ENCODE data around the gene TMEM132C. TPM values are rescaled to one million over a fixed set of nuclear protein-coding genes. Genes with fewer than 3 reads are reported as not detected.
"Not testable (repeated sequence)": the region's sequence is repeated elsewhere in the genome, so short reads cannot be mapped to it uniquely, and the experiment has no call there.

The TMEM132C gene
- total RNA-seq, 2 donors from 2014 or later: not detected

GRCh38 chr12:128586451-128587029, 319.6 kb downstream of the TMEM132C start:
- no peaks in the 10 kb centered on the region for H3K27me3 Mint-ChIP-seq

GRCh38 chr12:128587918-128588317, 320.9 kb downstream of the TMEM132C start:
- H3K9me3 ChIP-seq (ENCODE audit: control insufficient read depth, low read length, poor library complexity, severe bottlenecking): no peaks in the 10 kb centered on the region
- H3K27me3 Mint-ChIP-seq: no peaks in the 10 kb centered on the region
- no peak for DNase-seq
- H3K36me3 Mint-ChIP-seq (ENCODE audit: low read depth): no peaks in the 10 kb centered on the region
- H3K4me3 Mint-ChIP-seq: no peak overlapping the region
- no peak overlapping the region for H3K27ac Mint-ChIP-seq
- ATAC-seq: no peak
- no peaks in the 10 kb centered on the region for H3K4me1 Mint-ChIP-seq

More at GRCh38 chr12:128586451-128587029, 319.6 kb downstream of the TMEM132C start:
- no peaks in the 10 kb centered on the region for H3K36me3 Mint-ChIP-seq (ENCODE audit: low read depth)
- no peak overlapping the region for H3K4me3 Mint-ChIP-seq
- DNase-seq (no peak), ATAC-seq (no peak)
- no peaks in the 10 kb centered on the region for H3K9me3 ChIP-seq (ENCODE audit: control insufficient read depth, low read length, poor library complexity, severe bottlenecking)
- H3K27ac Mint-ChIP-seq: no peak overlapping the region
- H3K4me1 Mint-ChIP-seq: no peaks in the 10 kb centered on the region

GRCh38 chr12:128592220-128592744, 325.3 kb downstream of the TMEM132C start:
- Mint-ChIP-seq H3K4me1 (no peaks in the 10 kb centered on the region), H3K4me3 (no peak overlapping the region), H3K27me3 (no peaks in the 10 kb centered on the region), H3K27ac (no peak overlapping the region), H3K36me3 (ENCODE audit: low read depth) (no peaks in the 10 kb centered on the region)
- no peak for ATAC-seq
- DNase-seq: no peak
- H3K9me3 ChIP-seq (ENCODE audit: control insufficient read depth, low read length, poor library complexity, severe bottlenecking): no peaks in the 10 kb centered on the region

GRCh38 chr12:128594521-128594920, 327.6 kb downstream of the TMEM132C start:
- H3K4me1 Mint-ChIP-seq: no peaks in the 10 kb centered on the region
- ATAC-seq (no peak), DNase-seq (no peak)
- H3K27ac Mint-ChIP-seq: no peak overlapping the region
- no peaks in the 10 kb centered on the region for H3K27me3 Mint-ChIP-seq
- H3K9me3 ChIP-seq (ENCODE audit: control insufficient read depth, low read length, poor library complexity, severe bottlenecking): no peaks in the 10 kb centered on the region
- no peaks in the 10 kb centered on the region for H3K36me3 Mint-ChIP-seq (ENCODE audit: low read depth)
- H3K4me3 Mint-ChIP-seq: no peak overlapping the region

- no peaks in the 10 kb centered on the region for H3K27me3 Mint-ChIP-seq
- H3K9me3 ChIP-seq (ENCODE audit: control insufficient read depth, low read length, poor library complexity, severe bottlenecking): no peaks in the 10 kb centered on the region
- no peaks in the 10 kb centered on the region for H3K4me1 Mint-ChIP-seq
- no peak for DNase-seq
- no peak for ATAC-seq
- H3K36me3 Mint-ChIP-seq (ENCODE audit: low read depth): no peaks in the 10 kb centered on the region
- H3K4me3 Mint-ChIP-seq: no peak overlapping the region
- no peak overlapping the region for H3K27ac Mint-ChIP-seq
Observed at GRCh38 chr12:128595609-128596008, 328.6 kb downstream of the TMEM132C start.

GRCh38 chr12:128600886-128601285, 333.9 kb downstream of the TMEM132C start:
- no peak for DNase-seq

GRCh38 chr12:128603573-128604115, 336.7 kb downstream of the TMEM132C start:
- no peaks in the 10 kb centered on the region for H3K9me3 ChIP-seq (ENCODE audit: control insufficient read depth, low read length, poor library complexity, severe bottlenecking)
- no peaks in the 10 kb centered on the region for H3K27me3 Mint-ChIP-seq
- H3K4me1 Mint-ChIP-seq: no peaks in the 10 kb centered on the region
- no peak overlapping the region for H3K27ac Mint-ChIP-seq
- DNase-seq (no peak), ATAC-seq (no peak)
- no peak overlapping the region for H3K4me3 Mint-ChIP-seq
- no peaks in the 10 kb centered on the region for H3K36me3 Mint-ChIP-seq (ENCODE audit: low read depth)

More at GRCh38 chr12:128600886-128601285, 333.9 kb downstream of the TMEM132C start:
- Mint-ChIP-seq H3K4me3 (no peak overlapping the region), H3K27me3 (no peaks in the 10 kb centered on the region), H3K27ac (no peak overlapping the region), H3K36me3 (ENCODE audit: low read depth) (no peaks in the 10 kb centered on the region), H3K4me1 (no peaks in the 10 kb centered on the region)
- no peak for ATAC-seq
- no peaks in the 10 kb centered on the region for H3K9me3 ChIP-seq (ENCODE audit: control insufficient read depth, low read length, poor library complexity, severe bottlenecking)

- not testable (repeated sequence) for H3K27ac Mint-ChIP-seq; ATAC-seq; H3K4me3 Mint-ChIP-seq; DNase-seq; H3K27me3 Mint-ChIP-seq; H3K9me3 ChIP-seq (ENCODE audit: control insufficient read depth, low read length, poor library complexity, severe bottlenecking); H3K36me3 Mint-ChIP-seq (ENCODE audit: low read depth); H3K4me1 Mint-ChIP-seq
Observed at GRCh38 chr12:128604219-128604618, 337.2 kb downstream of the TMEM132C start.

GRCh38 chr12:128606051-128606450, 339.1 kb downstream of the TMEM132C start:
- Mint-ChIP-seq H3K27ac (no peak overlapping the region), H3K27me3 (no peaks in the 10 kb centered on the region), H3K4me1 (no peaks in the 10 kb centered on the region), H3K4me3 (no peak overlapping the region), H3K36me3 (ENCODE audit: low read depth) (no peaks in the 10 kb centered on the region)
- no peak for ATAC-seq
- DNase-seq: no peak
- H3K9me3 ChIP-seq (ENCODE audit: control insufficient read depth, low read length, poor library complexity, severe bottlenecking): no peaks in the 10 kb centered on the region

GRCh38 chr12:128606538-128606937, 339.6 kb downstream of the TMEM132C start:
- H3K27me3 Mint-ChIP-seq: no peaks in the 10 kb centered on the region

GRCh38 chr12:128606970-128607369, 340.0 kb downstream of the TMEM132C start:
- ATAC-seq (no peak), DNase-seq (no peak)
- H3K9me3 ChIP-seq (ENCODE audit: control insufficient read depth, low read length, poor library complexity, severe bottlenecking): no peaks in the 10 kb centered on the region
- H3K4me1 Mint-ChIP-seq: no peaks in the 10 kb centered on the region
- no peaks in the 10 kb centered on the region for H3K36me3 Mint-ChIP-seq (ENCODE audit: low read depth)
- H3K27ac Mint-ChIP-seq: no peak overlapping the region
- no peak overlapping the region for H3K4me3 Mint-ChIP-seq
- no peaks in the 10 kb centered on the region for H3K27me3 Mint-ChIP-seq

More at GRCh38 chr12:128606538-128606937, 339.6 kb downstream of the TMEM132C start:
- ATAC-seq: no peak
- H3K4me3 Mint-ChIP-seq: no peak overlapping the region
- H3K9me3 ChIP-seq (ENCODE audit: control insufficient read depth, low read length, poor library complexity, severe bottlenecking): no peaks in the 10 kb centered on the region
- no peaks in the 10 kb centered on the region for H3K4me1 Mint-ChIP-seq
- DNase-seq: no peak
- no peak overlapping the region for H3K27ac Mint-ChIP-seq
- H3K36me3 Mint-ChIP-seq (ENCODE audit: low read depth): no peaks in the 10 kb centered on the region

- DNase-seq (no peak), ATAC-seq (no peak)
- Mint-ChIP-seq H3K4me3 (no peak overlapping the region), H3K36me3 (ENCODE audit: low read depth) (no peaks in the 10 kb centered on the region), H3K27ac (no peak overlapping the region), H3K27me3 (no peaks in the 10 kb centered on the region), H3K4me1 (no peaks in the 10 kb centered on the region)
- H3K9me3 ChIP-seq (ENCODE audit: control insufficient read depth, low read length, poor library complexity, severe bottlenecking): no peaks in the 10 kb centered on the region
Observed at GRCh38 chr12:128607641-128608040, 340.7 kb downstream of the TMEM132C start.

- Mint-ChIP-seq H3K36me3 (ENCODE audit: low read depth) (no peaks in the 10 kb centered on the region), H3K27me3 (no peaks in the 10 kb centered on the region), H3K4me1 (no peaks in the 10 kb centered on the region), H3K27ac (no peak overlapping the region), H3K4me3 (no peak overlapping the region)
- no peak for ATAC-seq
- DNase-seq: no peak
- H3K9me3 ChIP-seq (ENCODE audit: control insufficient read depth, low read length, poor library complexity, severe bottlenecking): no peaks in the 10 kb centered on the region
Observed at GRCh38 chr12:128609861-128610260, 342.9 kb downstream of the TMEM132C start.

- Mint-ChIP-seq H3K27ac (no peak overlapping the region), H3K27me3 (no peaks in the 10 kb centered on the region), H3K4me1 (no peaks in the 10 kb centered on the region)
Observed at GRCh38 chr12:128611736-128612135, 344.8 kb downstream of the TMEM132C start.

More at GRCh38 chr12:128611736-128612135, 344.8 kb downstream of the TMEM132C start:
- no peak for DNase-seq
- no peaks in the 10 kb centered on the region for H3K36me3 Mint-ChIP-seq (ENCODE audit: low read depth)
- H3K9me3 ChIP-seq (ENCODE audit: control insufficient read depth, low read length, poor library complexity, severe bottlenecking): no peaks in the 10 kb centered on the region
- ATAC-seq: no peak
- H3K4me3 Mint-ChIP-seq: no peak overlapping the region

Measured in T-helper 17 cell (primary cell).